ENCODE measurements around the gene ABCD3. TPM values are rescaled to one million over a fixed set of nuclear protein-coding genes. Genes with fewer than 3 reads are reported as not detected.
"Not testable (repeated sequence)": the region's sequence is repeated elsewhere in the genome, so short reads cannot be mapped to it uniquely, and the experiment has no call there.

ABCD3 gene
- polyA plus RNA-seq, 1 donor from 2014 or later = 46.4 TPM

DNA sequence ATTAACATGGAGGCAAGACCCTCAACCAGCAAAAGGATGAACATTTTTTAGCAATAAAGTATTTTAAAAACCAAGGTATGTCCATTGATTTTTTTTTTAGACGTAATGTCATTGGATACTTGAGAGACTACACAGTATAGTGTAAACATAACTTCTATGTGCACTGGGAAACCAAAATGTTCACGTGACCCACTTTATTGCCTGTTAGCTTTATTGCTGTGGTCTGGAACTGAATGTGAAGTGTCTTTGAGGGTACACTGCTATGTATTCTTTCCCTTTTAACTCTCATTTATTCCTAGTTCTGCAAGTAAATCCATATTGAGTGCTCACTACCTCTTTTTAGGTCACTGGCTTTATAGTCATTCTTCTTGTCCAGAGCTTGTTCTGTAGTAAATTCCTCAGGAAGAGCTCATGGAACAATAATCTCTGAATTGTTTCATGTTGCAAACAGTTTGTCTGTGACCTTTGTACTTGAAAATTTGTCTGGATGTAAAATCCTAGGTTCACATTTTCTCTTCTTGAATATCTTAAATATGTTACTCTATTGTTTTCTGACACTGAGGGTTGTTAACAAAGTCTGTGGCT is 20.6 kb downstream of the ABCD3 start:
- TF ChIP-seq SMC3 (conservative IDR thresholded peaks at IDR 0.05; ENCODE audit: poor library complexity) (no peak), RAD21 (conservative IDR thresholded peaks at IDR 0.05) (no peak), EZH2 (IDR thresholded peaks at IDR 0.05; ENCODE audit: borderline replicate concordance, insufficient read depth, low read length, poor library complexity, severe bottlenecking) (no peak), EP300 (conservative IDR thresholded peaks at IDR 0.05; ENCODE audit: poor library complexity, severe bottlenecking) (no peak), MXI1 (conservative IDR thresholded peaks at IDR 0.05; ENCODE audit: poor library complexity, severe bottlenecking) (no peak), TAF1 (IDR thresholded peaks at IDR 0.05; ENCODE audit: low read depth) (no peak)
- TF ChIP-seq, protein P1, sequence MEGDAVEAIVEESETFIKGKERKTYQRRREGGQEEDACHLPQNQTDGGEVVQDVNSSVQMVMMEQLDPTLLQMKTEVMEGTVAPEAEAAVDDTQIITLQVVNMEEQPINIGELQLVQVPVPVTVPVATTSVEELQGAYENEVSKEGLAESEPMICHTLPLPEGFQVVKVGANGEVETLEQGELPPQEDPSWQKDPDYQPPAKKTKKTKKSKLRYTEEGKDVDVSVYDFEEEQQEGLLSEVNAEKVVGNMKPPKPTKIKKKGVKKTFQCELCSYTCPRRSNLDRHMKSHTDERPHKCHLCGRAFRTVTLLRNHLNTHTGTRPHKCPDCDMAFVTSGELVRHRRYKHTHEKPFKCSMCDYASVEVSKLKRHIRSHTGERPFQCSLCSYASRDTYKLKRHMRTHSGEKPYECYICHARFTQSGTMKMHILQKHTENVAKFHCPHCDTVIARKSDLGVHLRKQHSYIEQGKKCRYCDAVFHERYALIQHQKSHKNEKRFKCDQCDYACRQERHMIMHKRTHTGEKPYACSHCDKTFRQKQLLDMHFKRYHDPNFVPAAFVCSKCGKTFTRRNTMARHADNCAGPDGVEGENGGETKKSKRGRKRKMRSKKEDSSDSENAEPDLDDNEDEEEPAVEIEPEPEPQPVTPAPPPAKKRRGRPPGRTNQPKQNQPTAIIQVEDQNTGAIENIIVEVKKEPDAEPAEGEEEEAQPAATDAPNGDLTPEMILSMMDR (IDR thresholded peaks at IDR 0.05; ENCODE audit: poor library complexity, severe bottlenecking) = no peak
- no peaks in the 10 kb centered on the region for H3K9me2 ChIP-seq (ENCODE audit: insufficient read depth, low read length)
- H3F3A ChIP-seq (ENCODE audit: insufficient read depth, low read length, poor library complexity, severe bottlenecking) = no peaks in the 10 kb centered on the region
- H3K27me3 ChIP-seq (ENCODE audit: insufficient read depth, low read depth, low read length) = no peaks in the 10 kb centered on the region
- H3K4me3 ChIP-seq (ENCODE audit: low read length) = no peak overlapping the region
- H2AFZ ChIP-seq (ENCODE audit: low read depth, low read length) = no peak overlapping the region
- peaks cover 12% of the 10 kb centered on the region for H3K9me3 ChIP-seq (ENCODE audit: low read length)
- no peak overlapping the region for H3K27ac ChIP-seq (ENCODE audit: low read length)
- H3K4me2 ChIP-seq (ENCODE audit: low read length) = no peak overlapping the region
- peaks cover 38% of the 10 kb centered on the region for H3K79me2 ChIP-seq (replicated peaks; ENCODE audit: insufficient read depth, low read length)
- no peak overlapping the region for H3K9ac ChIP-seq (ENCODE audit: low read length)
- peaks cover 6% of the 10 kb centered on the region for H3K36me3 ChIP-seq (ENCODE audit: insufficient read depth, low read length)
- no peaks in the 10 kb centered on the region for H4K20me1 ChIP-seq (ENCODE audit: insufficient read depth)

DNA sequence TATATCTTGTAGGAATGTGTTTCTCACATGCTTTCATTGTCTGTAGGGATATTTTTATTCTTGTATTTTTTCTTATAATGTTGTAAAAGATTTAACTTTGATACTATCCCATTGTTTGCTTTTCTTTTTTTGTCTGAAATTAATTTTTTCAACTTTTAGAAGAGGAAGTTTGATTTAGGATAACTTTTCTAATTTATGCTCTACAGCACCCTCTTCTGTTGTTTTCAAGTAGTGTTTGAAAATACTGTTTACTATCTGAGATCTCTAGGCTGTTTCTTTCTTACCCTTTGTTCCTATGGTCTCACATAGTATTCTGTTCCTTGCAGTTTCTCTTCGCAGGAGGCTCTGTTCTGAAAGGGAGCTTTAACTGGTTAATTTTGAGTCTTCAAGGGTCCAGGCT is 21.9 kb downstream of the ABCD3 start:
- Histone ChIP-seq H3K36me3 (ENCODE audit: insufficient read depth, low read length) (peaks cover 6% of the 10 kb centered on the region), H3K9ac (ENCODE audit: low read length) (no peak overlapping the region)
- TF ChIP-seq SMC3 (conservative IDR thresholded peaks at IDR 0.05; ENCODE audit: poor library complexity) (no peak), EZH2 (IDR thresholded peaks at IDR 0.05; ENCODE audit: borderline replicate concordance, insufficient read depth, low read length, poor library complexity, severe bottlenecking) (no peak), EP300 (conservative IDR thresholded peaks at IDR 0.05; ENCODE audit: poor library complexity, severe bottlenecking) (no peak), MXI1 (conservative IDR thresholded peaks at IDR 0.05; ENCODE audit: poor library complexity, severe bottlenecking) (no peak), RAD21 (conservative IDR thresholded peaks at IDR 0.05) (no peak), POLR2AphosphoS5 (IDR thresholded peaks at IDR 0.05) (no peak), TAF1 (IDR thresholded peaks at IDR 0.05; ENCODE audit: low read depth) (no peak)
- TF ChIP-seq, protein P2, sequence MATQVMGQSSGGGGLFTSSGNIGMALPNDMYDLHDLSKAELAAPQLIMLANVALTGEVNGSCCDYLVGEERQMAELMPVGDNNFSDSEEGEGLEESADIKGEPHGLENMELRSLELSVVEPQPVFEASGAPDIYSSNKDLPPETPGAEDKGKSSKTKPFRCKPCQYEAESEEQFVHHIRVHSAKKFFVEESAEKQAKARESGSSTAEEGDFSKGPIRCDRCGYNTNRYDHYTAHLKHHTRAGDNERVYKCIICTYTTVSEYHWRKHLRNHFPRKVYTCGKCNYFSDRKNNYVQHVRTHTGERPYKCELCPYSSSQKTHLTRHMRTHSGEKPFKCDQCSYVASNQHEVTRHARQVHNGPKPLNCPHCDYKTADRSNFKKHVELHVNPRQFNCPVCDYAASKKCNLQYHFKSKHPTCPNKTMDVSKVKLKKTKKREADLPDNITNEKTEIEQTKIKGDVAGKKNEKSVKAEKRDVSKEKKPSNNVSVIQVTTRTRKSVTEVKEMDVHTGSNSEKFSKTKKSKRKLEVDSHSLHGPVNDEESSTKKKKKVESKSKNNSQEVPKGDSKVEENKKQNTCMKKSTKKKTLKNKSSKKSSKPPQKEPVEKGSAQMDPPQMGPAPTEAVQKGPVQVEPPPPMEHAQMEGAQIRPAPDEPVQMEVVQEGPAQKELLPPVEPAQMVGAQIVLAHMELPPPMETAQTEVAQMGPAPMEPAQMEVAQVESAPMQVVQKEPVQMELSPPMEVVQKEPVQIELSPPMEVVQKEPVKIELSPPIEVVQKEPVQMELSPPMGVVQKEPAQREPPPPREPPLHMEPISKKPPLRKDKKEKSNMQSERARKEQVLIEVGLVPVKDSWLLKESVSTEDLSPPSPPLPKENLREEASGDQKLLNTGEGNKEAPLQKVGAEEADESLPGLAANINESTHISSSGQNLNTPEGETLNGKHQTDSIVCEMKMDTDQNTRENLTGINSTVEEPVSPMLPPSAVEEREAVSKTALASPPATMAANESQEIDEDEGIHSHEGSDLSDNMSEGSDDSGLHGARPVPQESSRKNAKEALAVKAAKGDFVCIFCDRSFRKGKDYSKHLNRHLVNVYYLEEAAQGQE (IDR thresholded peaks at IDR 0.05; ENCODE audit: borderline replicate concordance) = no peak
- TF ChIP-seq, protein P1 (IDR thresholded peaks at IDR 0.05; ENCODE audit: poor library complexity, severe bottlenecking) = no peak

DNA sequence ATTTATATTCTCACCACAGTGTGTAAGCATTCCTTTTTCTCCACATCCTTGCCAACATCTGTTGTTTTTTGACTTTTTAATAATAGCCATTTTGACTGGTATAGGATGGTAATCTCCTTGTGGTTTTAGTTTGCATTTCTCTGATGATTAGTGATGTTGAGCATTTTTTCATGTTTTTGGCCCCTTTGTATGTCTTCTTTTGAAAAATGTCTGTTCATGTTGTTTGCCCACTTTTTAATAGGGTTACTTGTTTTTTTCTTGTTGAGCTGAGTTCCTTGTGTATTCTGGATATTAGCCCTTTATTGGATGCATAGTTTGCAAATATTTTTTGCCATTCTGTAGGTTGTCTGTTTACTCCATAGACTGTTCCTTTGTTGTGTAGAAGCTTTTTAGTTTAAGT is 24.9 kb downstream of the ABCD3 start:
- H2AFZ ChIP-seq (ENCODE audit: low read depth, low read length); H3K27ac ChIP-seq (ENCODE audit: low read length); H3K4me2 ChIP-seq (ENCODE audit: low read length); H3K4me3 ChIP-seq (ENCODE audit: low read length); H3K9me3 ChIP-seq (ENCODE audit: low read length); H3K9me2 ChIP-seq (ENCODE audit: insufficient read depth, low read length); H3K27me3 ChIP-seq (ENCODE audit: insufficient read depth, low read depth, low read length); H4K20me1 ChIP-seq (ENCODE audit: insufficient read depth); H3K36me3 ChIP-seq (ENCODE audit: insufficient read depth, low read length); H3F3A ChIP-seq (ENCODE audit: insufficient read depth, low read length, poor library complexity, severe bottlenecking); H3K9ac ChIP-seq (ENCODE audit: low read length): not testable (repeated sequence)
- peaks cover 38% of the 10 kb centered on the region for H3K79me2 ChIP-seq (replicated peaks; ENCODE audit: insufficient read depth, low read length)

More for the DNA sequence above, 21.9 kb downstream of the ABCD3 start:
- no peaks in the 10 kb centered on the region for H4K20me1 ChIP-seq (ENCODE audit: insufficient read depth)
- no peak overlapping the region for H3K4me3 ChIP-seq (ENCODE audit: low read length)
- H3K4me2 ChIP-seq (ENCODE audit: low read length) = no peak overlapping the region
- H3K9me2 ChIP-seq (ENCODE audit: insufficient read depth, low read length) = no peaks in the 10 kb centered on the region
- H3K9me3 ChIP-seq (ENCODE audit: low read length) = peaks cover 16% of the 10 kb centered on the region
- no peak overlapping the region for H2AFZ ChIP-seq (ENCODE audit: low read depth, low read length)
- H3F3A ChIP-seq (ENCODE audit: insufficient read depth, low read length, poor library complexity, severe bottlenecking) = no peaks in the 10 kb centered on the region
- no peaks in the 10 kb centered on the region for H3K27me3 ChIP-seq (ENCODE audit: insufficient read depth, low read depth, low read length)
- H3K27ac ChIP-seq (ENCODE audit: low read length) = no peak overlapping the region
- H3K79me2 ChIP-seq (replicated peaks; ENCODE audit: insufficient read depth, low read length) = peaks cover 38% of the 10 kb centered on the region

DNA sequence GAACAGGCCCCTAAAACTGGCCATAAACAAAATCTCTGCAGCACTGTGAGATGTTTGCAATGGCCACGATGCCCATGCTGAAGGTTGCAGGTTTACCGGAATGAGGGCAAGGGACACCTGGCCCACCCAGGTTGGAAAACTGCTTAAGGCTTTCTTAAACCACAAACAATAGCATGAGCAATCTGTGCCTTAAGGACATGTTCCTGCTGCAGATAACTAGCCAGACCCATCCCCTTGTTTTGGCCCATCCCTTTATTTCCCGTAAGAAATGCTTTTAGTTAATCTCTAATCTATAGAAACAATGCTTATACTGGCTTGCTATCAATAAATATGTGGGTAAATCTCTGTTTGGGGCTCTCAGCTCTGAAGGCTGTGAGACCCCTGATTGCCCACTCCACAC is 26.6 kb downstream of the ABCD3 start:
- H3K9me3 ChIP-seq (ENCODE audit: low read length); H3K27ac ChIP-seq (ENCODE audit: low read length); H2AFZ ChIP-seq (ENCODE audit: low read depth, low read length); H3K9me2 ChIP-seq (ENCODE audit: insufficient read depth, low read length); H3K36me3 ChIP-seq (ENCODE audit: insufficient read depth, low read length); H3K27me3 ChIP-seq (ENCODE audit: insufficient read depth, low read depth, low read length); H3K9ac ChIP-seq (ENCODE audit: low read length); H3K4me2 ChIP-seq (ENCODE audit: low read length); H3K4me3 ChIP-seq (ENCODE audit: low read length); H4K20me1 ChIP-seq (ENCODE audit: insufficient read depth); H3F3A ChIP-seq (ENCODE audit: insufficient read depth, low read length, poor library complexity, severe bottlenecking): not testable (repeated sequence)
- H3K79me2 ChIP-seq (replicated peaks; ENCODE audit: insufficient read depth, low read length) = peaks cover 36% of the 10 kb centered on the region
